ENCODE results near the gene FOXI3. TPM values are rescaled to one million over a fixed set of nuclear protein-coding genes. Genes with fewer than 3 reads are reported as not detected.

Gene FOXI3
- polyA plus RNA-seq, 1 of the 3 experiments (the other 2 are of a cell fraction): not detected

GRCh38 chr2:88489181-88489580 is 36.7 kb upstream of the FOXI3 start:
- Histone ChIP-seq H4K20me1 (ENCODE audit: insufficient read depth) (no peaks in the 10 kb centered on the region), H3K9ac (no peak overlapping the region), H3K27me3 (ENCODE audit: insufficient read depth) (no peaks in the 10 kb centered on the region; the same call in 1 of the 2 replicates), H3F3A (replicated peaks; ENCODE audit: insufficient read depth) (no peaks in the 10 kb centered on the region), H3K9me3 (no peaks in the 10 kb centered on the region), H3K4me3 (ENCODE audit: low read depth in 2 of 2, low read length in 1 of 2) (no peak overlapping the region), H3K4me2 (no peak overlapping the region), H3K79me2 (ENCODE audit: insufficient read depth) (no peaks in the 10 kb centered on the region), H3K9me2 (no peaks in the 10 kb centered on the region), H3K27ac (ENCODE audit: low read depth in 2 of 2, low read length in 1 of 2) (no peak overlapping the region), H3K4me1 (ENCODE audit: control insufficient read depth in 1 of 2, insufficient read depth in 2 of 2, low read depth in 1 of 2, low read length in 1 of 2) (no peaks in the 10 kb centered on the region), H3K36me3 (replicated peaks in 1 of 2; ENCODE audit: control insufficient read depth in 1 of 2, insufficient read depth in 2 of 2, low read length in 1 of 2) (no peaks in the 10 kb centered on the region), H2AFZ (ENCODE audit: low read depth) (no peak overlapping the region)
- ChIA-PET CTCF (interaction anchor here (0.7 to 2.1 kb wide), 2 partner anchors 34 to 298 kb away, joined by 3 to 4 read pairs; no protein-coding TSS in a partner anchor), POLR2A (no interaction called here)
- DNase-seq: no peak
- 70% methylated on average over 2 of the region's 2 CpGs for WGBS (ENCODE audit: low lambda C conversion rate)
- peak; percentile 9; the same call in 1 of the 2 replicates for TF ChIP-seq RAD21 (IDR thresholded peaks at IDR 0.05; ENCODE audit: low read length)
- no peak for TF ChIP-seq NRF1 (IDR thresholded peaks at IDR 0.05; ENCODE audit: low read depth, low read length)

- no peak for DNase-seq
- ChIA-PET CTCF (interaction anchor here (1.3 kb wide), 1 partner anchor 29 kb away, joined by 7 read pairs; no protein-coding TSS in a partner anchor), POLR2A (no interaction called here)
- Histone ChIP-seq H3K27me3 (ENCODE audit: insufficient read depth) (no peaks in the 10 kb centered on the region), H3F3A (replicated peaks; ENCODE audit: insufficient read depth) (no peaks in the 10 kb centered on the region), H3K27ac (ENCODE audit: low read depth in 2 of 2, low read length in 1 of 2) (no peak overlapping the region), H3K9me2 (no peaks in the 10 kb centered on the region), H2AFZ (ENCODE audit: low read depth) (no peak overlapping the region), H4K20me1 (ENCODE audit: insufficient read depth) (no peaks in the 10 kb centered on the region), H3K4me2 (no peak overlapping the region), H3K79me2 (ENCODE audit: insufficient read depth) (no peaks in the 10 kb centered on the region), H3K36me3 (replicated peaks in 1 of 2; ENCODE audit: control insufficient read depth in 1 of 2, insufficient read depth in 2 of 2, low read length in 1 of 2) (no peaks in the 10 kb centered on the region), H3K4me1 (ENCODE audit: control insufficient read depth in 1 of 2, insufficient read depth in 2 of 2, low read depth in 1 of 2, low read length in 1 of 2) (no peaks in the 10 kb centered on the region), H3K9me3 (no peaks in the 10 kb centered on the region), H3K4me3 (ENCODE audit: low read depth in 2 of 2, low read length in 1 of 2) (no peak overlapping the region), H3K9ac (no peak overlapping the region)
- TF ChIP-seq NRF1 (IDR thresholded peaks at IDR 0.05; ENCODE audit: low read depth, low read length) (no peak), MEF2A (IDR thresholded peaks at IDR 0.05; ENCODE audit: borderline replicate concordance, low read depth) (no peak), SMC3 (IDR thresholded peaks at IDR 0.05; ENCODE audit: low read depth, low read length) (no peak), RAD21 (IDR thresholded peaks at IDR 0.05; ENCODE audit: low read length) (no peak), EZH2phosphoT487 (IDR thresholded peaks at IDR 0.05; ENCODE audit: borderline replicate concordance, low read depth) (no peak), FOXM1 (IDR thresholded peaks at IDR 0.05; ENCODE audit: low read depth) (no peak)
- 26% methylated on average over 3 of the region's 3 CpGs for WGBS (ENCODE audit: low lambda C conversion rate)
Measured at GRCh38 chr2:88483200-88483599, 30.7 kb upstream of the FOXI3 start.

- H3K9ac ChIP-seq: no peak overlapping the region
- H3F3A ChIP-seq (replicated peaks; ENCODE audit: insufficient read depth): no peaks in the 10 kb centered on the region
- no peaks in the 10 kb centered on the region for H3K9me3 ChIP-seq
- no peaks in the 10 kb centered on the region for H3K4me1 ChIP-seq (ENCODE audit: control insufficient read depth in 1 of 2, insufficient read depth in 2 of 2, low read depth in 1 of 2, low read length in 1 of 2)
- H3K9me2 ChIP-seq: no peaks in the 10 kb centered on the region
- no peaks in the 10 kb centered on the region for H3K27me3 ChIP-seq (ENCODE audit: insufficient read depth)
- 43% methylated on average over 8 of the region's 8 CpGs for WGBS (ENCODE audit: low lambda C conversion rate)
- H3K27ac ChIP-seq (ENCODE audit: low read depth in 2 of 2, low read length in 1 of 2): no peak overlapping the region
- no peak overlapping the region for H3K4me3 ChIP-seq (ENCODE audit: low read depth in 2 of 2, low read length in 1 of 2)
- H4K20me1 ChIP-seq (ENCODE audit: insufficient read depth): no peaks in the 10 kb centered on the region
- ChIA-PET CTCF (interaction anchor here (0.8 to 1.1 kb wide), 3 partner anchors 17 to 291 kb away, joined by 3 to 5 read pairs (median 3); no protein-coding TSS in a partner anchor), POLR2A (no interaction called here)
- no peak overlapping the region for H3K4me2 ChIP-seq
- no peaks in the 10 kb centered on the region for H3K36me3 ChIP-seq (replicated peaks in 1 of 2; ENCODE audit: control insufficient read depth in 1 of 2, insufficient read depth in 2 of 2, low read length in 1 of 2)
- no peaks in the 10 kb centered on the region for H3K79me2 ChIP-seq (ENCODE audit: insufficient read depth)
- H2AFZ ChIP-seq (ENCODE audit: low read depth): no peak overlapping the region
- DNase-seq: no peak
- TF ChIP-seq EP300 (IDR thresholded peaks at IDR 0.05; ENCODE audit: borderline replicate concordance in 1 of 2, low read depth in 1 of 2, low read length in 1 of 2) (no peak), SMC3 (IDR thresholded peaks at IDR 0.05; ENCODE audit: low read depth, low read length) (no peak), FOXM1 (IDR thresholded peaks at IDR 0.05; ENCODE audit: low read depth) (no peak), MAX (IDR thresholded peaks at IDR 0.05; ENCODE audit: low read depth) (no peak), MXI1 (IDR thresholded peaks at IDR 0.05; ENCODE audit: low read depth, low read length) (no peak), FOXJ3 (CRISPR knock-in tag; IDR thresholded peaks at IDR 0.05) (no peak), NRF1 (IDR thresholded peaks at IDR 0.05; ENCODE audit: low read depth, low read length) (no peak), TAF1 (IDR thresholded peaks at IDR 0.05; ENCODE audit: borderline replicate concordance, low read depth, low read length) (no peak), USF2 (IDR thresholded peaks at IDR 0.05; ENCODE audit: borderline replicate concordance, low read depth, low read length) (no peak), USF1 (IDR thresholded peaks at IDR 0.05; ENCODE audit: borderline replicate concordance, low read depth) (no peak), RXRA (IDR thresholded peaks at IDR 0.05; ENCODE audit: borderline replicate concordance, low read depth) (no peak), ELF1 (IDR thresholded peaks at IDR 0.05) (no peak), RAD21 (IDR thresholded peaks at IDR 0.05; ENCODE audit: low read length) (no peak), ZBTB33 (IDR thresholded peaks at IDR 0.05; ENCODE audit: borderline replicate concordance, low read depth) (no peak), RCOR1 (IDR thresholded peaks at IDR 0.05; ENCODE audit: low read length) (no peak)
Measured at GRCh38 chr2:88481691-88482336, 29.3 kb upstream of the FOXI3 start.

All from SK-N-SH (cell line).